GM18868 (cell line): ENCODE results near the gene CYBA.

Experiments
- ATAC-seq: cut with Tn5 transposase; IDR thresholded peaks from one replicate; pipeline ENCODE4 v1.9.1; 2021; ENCODE audit warnings: mild to moderate bottlenecking, moderate library complexity; ENCODE audit not compliant: unreplicated experiment

CYBA gene

DNA sequence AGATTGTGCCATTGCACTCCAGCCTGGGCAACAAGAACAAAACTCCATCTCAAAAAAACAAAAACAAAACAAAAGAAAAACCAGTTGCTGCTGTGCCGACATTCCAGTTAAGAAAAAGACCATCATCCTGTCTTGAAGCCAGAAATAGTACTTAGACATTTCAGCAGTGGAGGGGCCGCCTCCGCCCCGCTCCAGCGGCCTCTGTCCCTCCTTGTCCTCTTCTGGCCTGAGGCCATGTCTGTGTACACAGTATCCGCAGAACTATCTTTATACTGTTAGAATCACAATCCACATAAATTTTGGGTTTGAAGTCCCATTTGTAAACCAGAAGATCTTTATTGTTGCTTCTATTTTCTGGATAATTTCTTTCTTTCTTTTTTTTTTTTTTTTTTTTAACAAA is 55.8 kb downstream of the CYBA start:
- no peak for ATAC-seq

DNA sequence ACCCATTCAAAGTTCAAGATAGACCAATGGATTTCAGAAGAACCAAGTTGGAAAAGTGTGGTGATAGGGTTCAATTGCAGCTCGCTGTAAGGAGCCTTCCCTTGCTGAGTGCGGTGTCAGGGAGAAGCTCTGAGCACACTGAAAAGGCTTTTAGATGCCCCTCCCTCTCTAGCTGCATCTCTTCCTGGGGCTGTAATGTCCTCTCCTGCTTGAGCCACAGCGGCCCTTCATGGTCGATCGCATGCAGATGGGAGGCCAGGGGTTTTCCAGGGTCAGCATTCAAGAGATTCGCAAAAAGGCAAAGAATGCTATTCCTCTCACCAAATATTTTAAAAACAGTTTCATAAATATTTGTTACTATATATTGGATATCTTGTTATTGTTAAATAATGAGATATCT is 56.9 kb downstream of the CYBA start:
- no peak for ATAC-seq

DNA sequence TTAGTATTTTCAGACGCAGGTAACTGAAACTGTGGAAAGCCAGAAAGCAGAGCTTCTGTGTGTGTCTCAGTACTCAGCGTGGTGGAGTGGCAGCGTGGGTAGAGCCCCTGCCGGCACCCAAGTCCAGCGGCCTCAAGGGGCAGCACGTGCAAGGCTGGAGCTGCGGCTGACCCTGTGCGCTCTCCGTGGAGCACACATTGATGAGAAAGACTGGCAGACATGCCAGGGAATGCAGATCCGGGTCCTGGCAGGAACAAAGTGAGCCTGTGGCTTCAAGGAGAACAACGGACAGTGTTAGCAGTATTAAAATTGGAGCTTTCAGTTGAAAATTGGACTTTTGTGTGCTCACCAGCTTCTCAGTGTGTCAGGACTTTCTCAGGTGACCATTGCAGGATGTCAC is 57.4 kb downstream of the CYBA start:
- no peak for ATAC-seq
